HL-60 (cell line): ENCODE measurements around the gene PSMD4.

Experiments
- DNase-seq, 2 experiments: peaks; one replicate each; pipeline ENCODE4 v3.0.0-alpha.2; 2010 to 2020; ENCODE audit warnings: low read depth in 1 of 2, low spot score in 1 of 2
- H3K27ac ChIP-seq: fragments of 250-450 bp; sonication (Bioruptor Pico); replicated peaks from 2 replicates; pipeline ENCODE4 v1.5.1; 2020; ENCODE audit warnings: mild to moderate bottlenecking, moderate library complexity
- H3K27me3 ChIP-seq: fragments of 250-450 bp; sonication (Bioruptor Pico); 2 replicates; pipeline ENCODE4 v1.5.1; 2021; ENCODE audit warnings: mild to moderate bottlenecking, moderate library complexity; ENCODE audit not compliant: insufficient read depth, poor library complexity, severe bottlenecking
- H3K4me3 ChIP-seq: replicated peaks from 2 replicates; pipeline ENCODE4 v1.5.1; 2011; ENCODE audit warnings: mild to moderate bottlenecking, control low read depth, low read length; ENCODE audit not compliant: insufficient read depth
- GABPA ChIP-seq: IDR thresholded peaks from 2 replicates; pipeline ENCODE4 v1.6.1; 2012; ENCODE audit warnings: low read depth
- POLR2AphosphoS5 ChIP-seq: IDR thresholded peaks from 2 replicates; pipeline ENCODE4 v1.6.1; 2012; ENCODE audit warnings: low read depth
- SPI1 ChIP-seq: IDR thresholded peaks from 2 replicates; pipeline ENCODE4 v1.6.1; 2012; ENCODE audit warnings: low read depth, mild to moderate bottlenecking, borderline replicate concordance
- TF ChIP-seq, protein P1 (sequence below): IDR thresholded peaks from 2 replicates; pipeline ENCODE4 v1.6.1; 2012; ENCODE audit warnings: low read depth; ENCODE audit not compliant: insufficient replicate concordance
- TF ChIP-seq, protein P2 (sequence below): IDR thresholded peaks from one replicate; pipeline ENCODE4 v1.5.1; 2011; ENCODE audit warnings: low read length, control low read depth, inconsistent platforms; ENCODE audit not compliant: insufficient read depth

Gene PSMD4

DNA sequence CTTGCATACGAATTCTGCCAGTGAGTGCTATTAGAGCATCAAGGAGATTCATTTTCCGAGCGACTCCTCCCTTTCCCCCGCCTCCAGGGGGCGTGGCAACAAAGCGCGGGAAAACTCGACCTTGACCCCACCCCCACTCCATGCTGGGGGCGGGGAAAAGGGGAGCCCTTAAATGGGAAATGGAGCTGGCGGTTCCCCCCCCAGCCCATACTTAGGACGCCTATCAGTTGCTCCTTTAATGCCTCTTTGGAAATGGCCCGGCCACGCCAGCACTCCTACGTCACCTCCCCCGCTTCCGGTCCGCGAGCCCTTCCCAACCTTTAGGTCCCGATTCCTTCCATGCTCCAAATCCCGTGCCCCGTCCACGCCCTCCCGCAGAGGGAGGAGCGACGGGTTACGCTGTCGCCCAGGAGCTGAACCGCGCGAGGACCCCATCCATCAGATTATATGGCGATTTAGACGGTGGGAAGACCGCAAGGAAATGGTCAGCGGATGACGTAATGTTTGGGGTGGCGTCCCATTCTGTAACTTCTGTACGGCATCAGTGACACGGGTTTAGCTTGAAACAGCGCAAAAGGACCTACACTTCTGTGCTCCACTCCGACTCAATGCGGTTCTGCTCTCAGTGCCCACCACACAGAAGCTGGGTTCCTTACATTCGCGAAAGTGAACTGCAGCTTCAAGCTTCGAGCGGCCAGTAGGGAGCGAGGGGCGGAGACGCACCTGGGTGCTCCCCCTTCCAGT is 26.9 kb downstream of the PSMD4 start:
- Histone ChIP-seq H3K4me3 (peak overlapping the region; percentile 89), H3K27me3 (no peaks in the 10 kb centered on the region), H3K27ac (peak overlapping the region; percentile 97)
- TF ChIP-seq, protein P1, sequence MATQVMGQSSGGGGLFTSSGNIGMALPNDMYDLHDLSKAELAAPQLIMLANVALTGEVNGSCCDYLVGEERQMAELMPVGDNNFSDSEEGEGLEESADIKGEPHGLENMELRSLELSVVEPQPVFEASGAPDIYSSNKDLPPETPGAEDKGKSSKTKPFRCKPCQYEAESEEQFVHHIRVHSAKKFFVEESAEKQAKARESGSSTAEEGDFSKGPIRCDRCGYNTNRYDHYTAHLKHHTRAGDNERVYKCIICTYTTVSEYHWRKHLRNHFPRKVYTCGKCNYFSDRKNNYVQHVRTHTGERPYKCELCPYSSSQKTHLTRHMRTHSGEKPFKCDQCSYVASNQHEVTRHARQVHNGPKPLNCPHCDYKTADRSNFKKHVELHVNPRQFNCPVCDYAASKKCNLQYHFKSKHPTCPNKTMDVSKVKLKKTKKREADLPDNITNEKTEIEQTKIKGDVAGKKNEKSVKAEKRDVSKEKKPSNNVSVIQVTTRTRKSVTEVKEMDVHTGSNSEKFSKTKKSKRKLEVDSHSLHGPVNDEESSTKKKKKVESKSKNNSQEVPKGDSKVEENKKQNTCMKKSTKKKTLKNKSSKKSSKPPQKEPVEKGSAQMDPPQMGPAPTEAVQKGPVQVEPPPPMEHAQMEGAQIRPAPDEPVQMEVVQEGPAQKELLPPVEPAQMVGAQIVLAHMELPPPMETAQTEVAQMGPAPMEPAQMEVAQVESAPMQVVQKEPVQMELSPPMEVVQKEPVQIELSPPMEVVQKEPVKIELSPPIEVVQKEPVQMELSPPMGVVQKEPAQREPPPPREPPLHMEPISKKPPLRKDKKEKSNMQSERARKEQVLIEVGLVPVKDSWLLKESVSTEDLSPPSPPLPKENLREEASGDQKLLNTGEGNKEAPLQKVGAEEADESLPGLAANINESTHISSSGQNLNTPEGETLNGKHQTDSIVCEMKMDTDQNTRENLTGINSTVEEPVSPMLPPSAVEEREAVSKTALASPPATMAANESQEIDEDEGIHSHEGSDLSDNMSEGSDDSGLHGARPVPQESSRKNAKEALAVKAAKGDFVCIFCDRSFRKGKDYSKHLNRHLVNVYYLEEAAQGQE: peak; percentile 55
- TF ChIP-seq POLR2AphosphoS5: peak; percentile 71
- no peak; the same call in 1 of the 2 replicates for TF ChIP-seq SPI1
- TF ChIP-seq GABPA: peak; percentile 65
- TF ChIP-seq, protein P2, sequence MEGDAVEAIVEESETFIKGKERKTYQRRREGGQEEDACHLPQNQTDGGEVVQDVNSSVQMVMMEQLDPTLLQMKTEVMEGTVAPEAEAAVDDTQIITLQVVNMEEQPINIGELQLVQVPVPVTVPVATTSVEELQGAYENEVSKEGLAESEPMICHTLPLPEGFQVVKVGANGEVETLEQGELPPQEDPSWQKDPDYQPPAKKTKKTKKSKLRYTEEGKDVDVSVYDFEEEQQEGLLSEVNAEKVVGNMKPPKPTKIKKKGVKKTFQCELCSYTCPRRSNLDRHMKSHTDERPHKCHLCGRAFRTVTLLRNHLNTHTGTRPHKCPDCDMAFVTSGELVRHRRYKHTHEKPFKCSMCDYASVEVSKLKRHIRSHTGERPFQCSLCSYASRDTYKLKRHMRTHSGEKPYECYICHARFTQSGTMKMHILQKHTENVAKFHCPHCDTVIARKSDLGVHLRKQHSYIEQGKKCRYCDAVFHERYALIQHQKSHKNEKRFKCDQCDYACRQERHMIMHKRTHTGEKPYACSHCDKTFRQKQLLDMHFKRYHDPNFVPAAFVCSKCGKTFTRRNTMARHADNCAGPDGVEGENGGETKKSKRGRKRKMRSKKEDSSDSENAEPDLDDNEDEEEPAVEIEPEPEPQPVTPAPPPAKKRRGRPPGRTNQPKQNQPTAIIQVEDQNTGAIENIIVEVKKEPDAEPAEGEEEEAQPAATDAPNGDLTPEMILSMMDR: no peak
- peak; percentile 98 for DNase-seq

DNA sequence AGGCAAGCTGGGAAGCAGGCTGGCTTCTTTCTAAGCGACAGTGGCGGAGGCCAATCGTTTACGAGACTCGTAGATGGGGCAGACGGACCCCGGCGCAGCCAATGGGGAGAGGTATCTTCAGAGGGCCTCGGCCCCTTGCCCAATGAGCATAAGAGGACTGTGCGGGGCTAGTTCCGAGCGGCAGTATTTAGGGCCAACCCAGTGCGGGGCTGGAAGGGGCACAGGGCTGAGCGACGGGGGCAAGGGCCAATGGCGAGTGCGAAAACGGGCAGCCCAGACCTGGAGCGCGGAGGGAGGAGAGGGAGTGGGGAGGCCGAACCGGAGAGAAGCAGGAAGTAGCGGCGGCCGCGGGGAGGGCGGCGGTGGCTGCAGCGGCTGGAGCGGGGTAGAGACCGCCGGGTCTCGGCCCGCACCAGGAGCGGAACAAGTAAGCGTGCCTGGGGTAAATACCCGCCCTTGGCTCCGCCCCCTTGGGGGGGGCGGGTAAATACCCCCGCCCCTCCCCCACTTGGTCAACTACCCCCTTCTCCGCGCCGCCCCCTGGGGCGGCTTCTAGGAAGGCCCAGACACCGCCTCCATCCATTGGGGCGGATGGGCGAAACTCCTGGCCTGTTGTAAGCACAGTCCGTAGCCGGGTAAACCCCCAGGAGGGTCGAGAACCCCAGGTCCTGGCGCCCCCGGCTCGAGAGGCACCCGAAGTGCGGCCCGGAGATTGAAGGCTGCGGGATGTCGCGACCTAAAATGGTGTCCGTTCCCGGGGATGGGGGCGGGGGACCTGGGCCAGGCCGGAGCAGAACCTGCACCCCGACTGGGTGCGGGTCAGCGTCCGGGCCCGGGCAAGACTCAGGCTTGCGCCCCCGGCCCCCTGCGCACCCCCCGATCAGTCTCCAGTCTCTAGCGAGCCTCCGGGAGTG is 27.7 kb downstream of the PSMD4 start, which contains the start of gene ZNF687:
TSS of gene ZNF687 (plus strand) at position 331 of the 914 bp plus-strand sequence. CDS start 3,993 bp downstream, outside the sequence.
- Histone ChIP-seq H3K27me3 (no peaks in the 10 kb centered on the region), H3K4me3 (peak within 1 kb of the TSS; percentile 89), H3K27ac (peak within 1 kb of the TSS; percentile 97)
- peak; percentile 100 for DNase-seq
- TF ChIP-seq POLR2AphosphoS5 (peak; percentile 55; the same call in 1 of the 2 replicates), GABPA (peak; percentile 8; the same call in 1 of the 2 replicates), SPI1 (no peak)
- TF ChIP-seq, protein P1: no peak

DNA sequence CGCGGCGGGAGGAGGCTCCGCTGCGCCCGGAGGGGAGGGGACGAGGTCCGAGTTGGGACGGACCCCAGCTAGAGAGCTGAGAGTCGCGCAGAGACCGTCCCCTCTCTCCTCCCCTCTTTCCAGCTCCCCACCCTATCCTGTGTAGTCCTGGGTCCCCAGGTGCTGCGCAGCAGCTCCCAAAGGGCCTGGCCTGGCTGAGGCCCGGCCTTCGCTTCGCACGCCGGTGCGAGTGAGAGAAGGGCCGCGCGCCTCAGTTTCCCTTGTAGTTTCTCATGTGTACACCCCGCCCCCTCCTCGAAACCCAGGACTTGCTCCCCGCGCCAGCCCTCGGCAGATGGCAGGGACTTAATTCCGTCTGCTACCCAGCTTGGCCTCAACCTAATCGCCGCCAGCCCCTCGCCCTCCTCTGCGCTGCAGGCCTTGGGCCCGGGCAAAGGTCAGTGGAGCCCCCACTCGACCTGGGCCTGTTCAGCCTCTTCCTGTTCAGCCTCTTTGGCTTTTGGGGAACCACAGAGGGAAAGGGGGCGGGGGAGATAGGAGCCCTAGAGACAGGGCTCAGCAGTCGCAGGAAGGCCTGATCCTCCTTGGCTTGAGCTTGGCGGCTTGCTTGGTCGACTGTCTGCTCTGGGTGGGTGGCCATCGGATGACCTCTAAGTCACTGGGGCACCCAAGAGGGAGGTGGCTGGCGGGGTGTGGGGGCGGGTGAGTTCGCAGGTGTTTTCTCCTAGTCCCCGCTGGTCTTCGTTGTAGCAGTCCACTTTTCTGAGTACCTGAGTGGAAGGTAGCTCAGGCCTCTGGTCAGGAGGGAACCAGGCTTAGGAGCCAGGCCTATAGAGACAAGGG is 28.6 kb downstream of the PSMD4 start:
- peak; percentile 42 to 76 for DNase-seq
- peak overlapping the region; percentile 89 for H3K4me3 ChIP-seq
- no peaks in the 10 kb centered on the region for H3K27me3 ChIP-seq
- TF ChIP-seq POLR2AphosphoS5 (no peak), SPI1 (peak; percentile 8; the same call in 1 of the 2 replicates)
- TF ChIP-seq, protein P1: no peak
- peak overlapping the region; percentile 97 for H3K27ac ChIP-seq
